ENCODE results near the gene SETD2.

SETD2 gene

GRCh38 chr3:46996689-46997452, 167.0 kb downstream of the SETD2 start:
- TF ChIP-seq, protein P1, sequence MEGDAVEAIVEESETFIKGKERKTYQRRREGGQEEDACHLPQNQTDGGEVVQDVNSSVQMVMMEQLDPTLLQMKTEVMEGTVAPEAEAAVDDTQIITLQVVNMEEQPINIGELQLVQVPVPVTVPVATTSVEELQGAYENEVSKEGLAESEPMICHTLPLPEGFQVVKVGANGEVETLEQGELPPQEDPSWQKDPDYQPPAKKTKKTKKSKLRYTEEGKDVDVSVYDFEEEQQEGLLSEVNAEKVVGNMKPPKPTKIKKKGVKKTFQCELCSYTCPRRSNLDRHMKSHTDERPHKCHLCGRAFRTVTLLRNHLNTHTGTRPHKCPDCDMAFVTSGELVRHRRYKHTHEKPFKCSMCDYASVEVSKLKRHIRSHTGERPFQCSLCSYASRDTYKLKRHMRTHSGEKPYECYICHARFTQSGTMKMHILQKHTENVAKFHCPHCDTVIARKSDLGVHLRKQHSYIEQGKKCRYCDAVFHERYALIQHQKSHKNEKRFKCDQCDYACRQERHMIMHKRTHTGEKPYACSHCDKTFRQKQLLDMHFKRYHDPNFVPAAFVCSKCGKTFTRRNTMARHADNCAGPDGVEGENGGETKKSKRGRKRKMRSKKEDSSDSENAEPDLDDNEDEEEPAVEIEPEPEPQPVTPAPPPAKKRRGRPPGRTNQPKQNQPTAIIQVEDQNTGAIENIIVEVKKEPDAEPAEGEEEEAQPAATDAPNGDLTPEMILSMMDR (IDR thresholded peaks at IDR 0.05; ENCODE audit: insufficient read depth, missing control alignments) = no peak
- DNase-seq (ENCODE audit: insufficient read length, low spot score) (no peak), FAIRE-seq (no peak)

DNA sequence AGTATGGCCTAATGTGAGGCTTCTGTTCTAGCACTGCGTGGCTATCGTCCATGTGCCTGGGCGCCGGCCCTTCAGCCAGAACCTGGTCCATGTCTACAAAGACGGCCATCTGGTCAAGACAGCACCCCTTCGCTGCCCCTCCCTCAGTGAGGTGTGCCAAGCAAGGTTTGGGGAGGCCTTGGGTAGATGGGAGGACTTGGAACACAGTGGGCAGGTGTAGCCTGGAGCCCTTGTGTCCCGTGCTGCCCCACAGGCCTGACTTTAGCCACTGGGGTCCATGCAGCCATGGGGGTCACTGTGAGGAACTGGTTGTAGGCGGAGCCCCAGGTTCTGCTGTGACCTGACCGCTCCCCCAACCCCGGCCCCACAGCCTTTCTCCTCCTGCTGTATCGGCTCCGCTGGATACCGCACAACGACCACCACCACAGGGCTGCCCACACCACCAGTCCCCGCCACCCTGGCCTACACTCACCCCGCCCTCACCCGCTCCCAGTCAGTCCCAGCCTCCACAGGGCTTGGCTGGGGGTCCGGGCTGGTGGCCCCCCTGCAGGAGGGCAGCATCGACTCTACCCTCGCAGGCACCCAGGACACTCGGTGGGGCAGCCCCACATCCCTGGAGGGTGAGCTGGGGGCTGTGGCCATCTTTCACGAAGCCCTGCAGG, 167.9 kb downstream of the SETD2 start:
- TF ChIP-seq, protein P1 (IDR thresholded peaks at IDR 0.05; ENCODE audit: insufficient read depth, missing control alignments) = no peak
- no peak for DNase-seq (ENCODE audit: insufficient read length, low spot score)
- FAIRE-seq = no peak

- TF ChIP-seq, protein P1 (IDR thresholded peaks at IDR 0.05; ENCODE audit: insufficient read depth, missing control alignments) = no peak
- DNase-seq (ENCODE audit: insufficient read length, low spot score) = no peak
- no peak for FAIRE-seq
Measured at GRCh38 chr3:46994801-46995731, 168.8 kb downstream of the SETD2 start.

GRCh38 chr3:46993986-46994385, 169.9 kb downstream of the SETD2 start:
- TF ChIP-seq, protein P1 (IDR thresholded peaks at IDR 0.05; ENCODE audit: insufficient read depth, missing control alignments) = no peak
- FAIRE-seq (no peak), DNase-seq (ENCODE audit: insufficient read length, low spot score) (no peak)

DNA sequence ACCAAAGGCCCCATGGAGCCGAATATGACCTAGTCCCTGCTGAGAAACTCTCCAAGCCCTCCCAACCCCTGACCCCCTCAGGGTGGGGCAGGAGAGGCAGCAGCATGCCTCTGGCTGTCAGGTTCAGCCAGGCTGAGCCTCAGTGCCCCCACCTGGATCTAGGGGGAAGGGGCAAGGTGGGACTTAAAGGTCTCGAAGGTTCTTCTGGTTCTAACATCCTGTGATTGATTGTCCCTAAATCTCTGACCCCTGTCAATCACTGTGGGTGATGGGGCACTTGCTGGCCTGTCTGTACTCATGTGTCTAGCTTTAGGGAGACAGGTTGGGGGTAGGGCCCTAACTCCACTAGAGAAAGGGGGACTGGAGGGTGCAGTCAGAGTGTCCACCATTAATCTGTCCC, 170.6 kb downstream of the SETD2 start:
- DNase-seq (ENCODE audit: insufficient read length, low spot score) (no peak), FAIRE-seq (no peak)
- TF ChIP-seq, protein P1 (IDR thresholded peaks at IDR 0.05; ENCODE audit: insufficient read depth, missing control alignments) = no peak

GRCh38 chr3:46992231-46992630, 171.7 kb downstream of the SETD2 start:
- TF ChIP-seq, protein P1 (IDR thresholded peaks at IDR 0.05; ENCODE audit: insufficient read depth, missing control alignments) = no peak

More at GRCh38 chr3:46992231-46992630, 171.7 kb downstream of the SETD2 start:
- no peak for FAIRE-seq
- DNase-seq (ENCODE audit: insufficient read length, low spot score) = no peak

Data from D721Med (cell line).